Measurements from ENCODE around the gene PRR5L.

Gene PRR5L

GRCh38 chr11:36436589-36436988 is 140.5 kb downstream of the PRR5L start:
- DNase-seq (ENCODE audit: low spot score) = no peak

- DNase-seq (ENCODE audit: low spot score) = no peak
Observed at GRCh38 chr11:36437413-36437812, 141.3 kb downstream of the PRR5L start.

GRCh38 chr11:36438126-36438525 is 142.0 kb downstream of the PRR5L start:
- DNase-seq (ENCODE audit: low spot score) = no peak

- DNase-seq (ENCODE audit: low spot score) = no peak
Observed at GRCh38 chr11:36441610-36442208, 145.6 kb downstream of the PRR5L start.

- no peak for DNase-seq (ENCODE audit: low spot score)
Observed at GRCh38 chr11:36443661-36444060, 147.6 kb downstream of the PRR5L start.

GRCh38 chr11:36446135-36446534 is 150.0 kb downstream of the PRR5L start:
- no peak for DNase-seq (ENCODE audit: low spot score)

GRCh38 chr11:36447514-36447913 is 151.4 kb downstream of the PRR5L start:
- DNase-seq (ENCODE audit: low spot score) = no peak

GRCh38 chr11:36447947-36448346 is 151.9 kb downstream of the PRR5L start:
- DNase-seq (ENCODE audit: low spot score) = no peak

- no peak for DNase-seq (ENCODE audit: low spot score)
Observed at GRCh38 chr11:36449561-36450096, 153.5 kb downstream of the PRR5L start.

- no peak for DNase-seq (ENCODE audit: low spot score)
Observed at GRCh38 chr11:36450110-36450572, 154.1 kb downstream of the PRR5L start.

GRCh38 chr11:36451045-36451444 is 155.0 kb downstream of the PRR5L start:
- DNase-seq (ENCODE audit: low spot score) = no peak

- DNase-seq (ENCODE audit: low spot score) = no peak
Observed at GRCh38 chr11:36451681-36452080, 155.6 kb downstream of the PRR5L start.

- no peak for DNase-seq (ENCODE audit: low spot score)
Observed at GRCh38 chr11:36452236-36452940, 156.3 kb downstream of the PRR5L start.

GRCh38 chr11:36452961-36453360 is 156.9 kb downstream of the PRR5L start:
- DNase-seq (ENCODE audit: low spot score) = no peak

- no peak for DNase-seq (ENCODE audit: low spot score)
Observed at GRCh38 chr11:36453678-36454077, 157.6 kb downstream of the PRR5L start.

GRCh38 chr11:36454551-36454940 is 158.5 kb downstream of the PRR5L start:
- DNase-seq (ENCODE audit: low spot score) = no peak

- DNase-seq (ENCODE audit: low spot score) = no peak
Observed at GRCh38 chr11:36454941-36455631, 159.0 kb downstream of the PRR5L start.

GRCh38 chr11:36455658-36456111 is 159.6 kb downstream of the PRR5L start:
- peak; percentile 67 for DNase-seq (ENCODE audit: low spot score)

GRCh38 chr11:36456156-36456555 is 160.1 kb downstream of the PRR5L start:
- DNase-seq (ENCODE audit: low spot score) = no peak

- no peak for DNase-seq (ENCODE audit: low spot score)
Observed at GRCh38 chr11:36458129-36458915, 162.2 kb downstream of the PRR5L start.

- DNase-seq (ENCODE audit: low spot score) = no peak
Observed at GRCh38 chr11:36459046-36459445, 163.0 kb downstream of the PRR5L start.

GRCh38 chr11:36460220-36460619 is 164.1 kb downstream of the PRR5L start:
- DNase-seq (ENCODE audit: low spot score) = no peak

All from globus pallidus (tissue), 1 donor.